ENCODE results near the gene PRPH2.
"Not testable (repeated sequence)": the region's sequence is repeated elsewhere in the genome, so short reads cannot be mapped to it uniquely, and the experiment has no call there.

The PRPH2 gene

GRCh38 chr6:42693725-42694323 is 28.6 kb downstream of the PRPH2 start:
- H3K9me3 Mint-ChIP-seq: no peaks in the 10 kb centered on the region
- H3K4me3 Mint-ChIP-seq: peak overlapping the region; percentile 40
- H3K36me3 Mint-ChIP-seq: peaks cover 11% of the 10 kb centered on the region
- peak overlapping the region; percentile 82 for H3K27ac Mint-ChIP-seq
- peaks cover 57% of the 10 kb centered on the region for H3K4me1 Mint-ChIP-seq
- H3K27me3 Mint-ChIP-seq: no peaks in the 10 kb centered on the region

GRCh38 chr6:42692137-42692911 is 30.1 kb downstream of the PRPH2 start:
- Mint-ChIP-seq H3K9me3 (no peaks in the 10 kb centered on the region), H3K27ac (peak overlapping the region; percentile 74), H3K36me3 (peaks cover 19% of the 10 kb centered on the region), H3K4me1 (peaks cover 60% of the 10 kb centered on the region), H3K27me3 (no peaks in the 10 kb centered on the region), H3K4me3 (no peak overlapping the region)

GRCh38 chr6:42690872-42691271 is 31.5 kb downstream of the PRPH2 start:
- Mint-ChIP-seq H3K4me3 (peak overlapping the region; percentile 21), H3K4me1 (peaks cover 60% of the 10 kb centered on the region), H3K36me3 (peaks cover 24% of the 10 kb centered on the region), H3K27me3 (no peaks in the 10 kb centered on the region), H3K27ac (peak overlapping the region; percentile 79), H3K9me3 (no peaks in the 10 kb centered on the region)

GRCh38 chr6:42690151-42690702 is 32.2 kb downstream of the PRPH2 start:
- H3K4me1 Mint-ChIP-seq: peaks cover 60% of the 10 kb centered on the region
- peak overlapping the region; percentile 85 for H3K27ac Mint-ChIP-seq
- no peaks in the 10 kb centered on the region for H3K27me3 Mint-ChIP-seq
- peaks cover 25% of the 10 kb centered on the region for H3K36me3 Mint-ChIP-seq
- H3K4me3 Mint-ChIP-seq: no peak overlapping the region
- no peaks in the 10 kb centered on the region for H3K9me3 Mint-ChIP-seq

GRCh38 chr6:42689371-42689770 is 33.0 kb downstream of the PRPH2 start:
- Mint-ChIP-seq H3K4me3 (no peak overlapping the region), H3K36me3 (peaks cover 25% of the 10 kb centered on the region), H3K4me1 (peaks cover 52% of the 10 kb centered on the region), H3K27me3 (no peaks in the 10 kb centered on the region), H3K27ac (no peak overlapping the region), H3K9me3 (no peaks in the 10 kb centered on the region)

- H3K36me3 Mint-ChIP-seq: peaks cover 30% of the 10 kb centered on the region
- H3K27me3 Mint-ChIP-seq: no peaks in the 10 kb centered on the region
- H3K4me1 Mint-ChIP-seq: peaks cover 41% of the 10 kb centered on the region
- no peaks in the 10 kb centered on the region for H3K9me3 Mint-ChIP-seq
- peak overlapping the region; percentile 8 for H3K27ac Mint-ChIP-seq
- no peak overlapping the region for H3K4me3 Mint-ChIP-seq
These were observed 34.1 kb downstream of the PRPH2 start for GRCh38 chr6:42688281-42688680.

- H3K36me3 Mint-ChIP-seq: peaks cover 27% of the 10 kb centered on the region
- H3K27ac Mint-ChIP-seq: no peak overlapping the region
- H3K4me3 Mint-ChIP-seq: no peak overlapping the region
- no peaks in the 10 kb centered on the region for H3K27me3 Mint-ChIP-seq
- H3K4me1 Mint-ChIP-seq: no peaks in the 10 kb centered on the region
- H3K9me3 Mint-ChIP-seq: no peaks in the 10 kb centered on the region
These were observed 43.0 kb downstream of the PRPH2 start for GRCh38 chr6:42679358-42679757.

GRCh38 chr6:42674780-42675179 is 47.6 kb downstream of the PRPH2 start:
- Mint-ChIP-seq H3K36me3 (peaks cover 30% of the 10 kb centered on the region), H3K4me1 (no peaks in the 10 kb centered on the region), H3K27me3 (no peaks in the 10 kb centered on the region), H3K4me3 (no peak overlapping the region), H3K27ac (no peak overlapping the region), H3K9me3 (no peaks in the 10 kb centered on the region)

GRCh38 chr6:42674368-42674767 is 48.0 kb downstream of the PRPH2 start:
- not testable (repeated sequence) for H3K9me3 Mint-ChIP-seq, H3K4me3 Mint-ChIP-seq, H3K27me3 Mint-ChIP-seq, H3K4me1 Mint-ChIP-seq, H3K27ac Mint-ChIP-seq
- peaks cover 29% of the 10 kb centered on the region for H3K36me3 Mint-ChIP-seq

- Mint-ChIP-seq H3K4me3 (no peak overlapping the region), H3K36me3 (peaks cover 14% of the 10 kb centered on the region)
These were observed 57.7 kb downstream of the PRPH2 start for GRCh38 chr6:42664718-42665117.

GRCh38 chr6:42661540-42662153 is 60.8 kb downstream of the PRPH2 start:
- no peak overlapping the region for H3K4me3 Mint-ChIP-seq
- no peaks in the 10 kb centered on the region for H3K27me3 Mint-ChIP-seq
- H3K4me1 Mint-ChIP-seq: no peaks in the 10 kb centered on the region
- no peak overlapping the region for H3K27ac Mint-ChIP-seq
- H3K9me3 Mint-ChIP-seq: no peaks in the 10 kb centered on the region
- peaks cover 12% of the 10 kb centered on the region for H3K36me3 Mint-ChIP-seq

More at GRCh38 chr6:42664718-42665117, 57.7 kb downstream of the PRPH2 start:
- no peaks in the 10 kb centered on the region for H3K4me1 Mint-ChIP-seq
- H3K27me3 Mint-ChIP-seq: no peaks in the 10 kb centered on the region
- H3K9me3 Mint-ChIP-seq: no peaks in the 10 kb centered on the region
- H3K27ac Mint-ChIP-seq: no peak overlapping the region

- Mint-ChIP-seq H3K9me3 (no peaks in the 10 kb centered on the region), H3K4me3 (no peak overlapping the region), H3K36me3 (peaks cover 7% of the 10 kb centered on the region), H3K27me3 (no peaks in the 10 kb centered on the region), H3K4me1 (no peaks in the 10 kb centered on the region), H3K27ac (no peak overlapping the region)
These were observed 62.6 kb downstream of the PRPH2 start for GRCh38 chr6:42659806-42660205.

GRCh38 chr6:42653851-42654250 is 68.5 kb downstream of the PRPH2 start:
- Mint-ChIP-seq H3K27ac (no peak overlapping the region), H3K36me3 (peaks cover 9% of the 10 kb centered on the region)

GRCh38 chr6:42652024-42652746 is 70.2 kb downstream of the PRPH2 start:
- Mint-ChIP-seq H3K27ac (no peak overlapping the region), H3K9me3 (no peaks in the 10 kb centered on the region), H3K27me3 (no peaks in the 10 kb centered on the region), H3K4me1 (no peaks in the 10 kb centered on the region), H3K4me3 (no peak overlapping the region), H3K36me3 (peaks cover 7% of the 10 kb centered on the region)

More at GRCh38 chr6:42653851-42654250, 68.5 kb downstream of the PRPH2 start:
- H3K4me1 Mint-ChIP-seq: no peaks in the 10 kb centered on the region
- H3K9me3 Mint-ChIP-seq: no peaks in the 10 kb centered on the region
- H3K27me3 Mint-ChIP-seq: no peaks in the 10 kb centered on the region
- H3K4me3 Mint-ChIP-seq: no peak overlapping the region
